Activated T-cell treated with anti-CD3 and anti-CD28 coated beads, Interleukin-2, amount 50 U/mL, for 72 hours (primary cell): ENCODE results near the gene ANXA4. TPM values are rescaled to one million over a fixed set of nuclear protein-coding genes. Genes with fewer than 3 reads are reported as not detected.
"Not testable (repeated sequence)": the region's sequence is repeated elsewhere in the genome, so short reads cannot be mapped to it uniquely, and the experiment has no call there.

Experiments used
- ATAC-seq, 2 donors: fragments of 150-1000 bp; cut with Tn5 transposase; replicated peaks in 1 of 2; 2 replicates each; pipeline ENCODE4 v1.10.0; 2021; ENCODE audit warnings: moderate library complexity in 2 of 2, mild to moderate bottlenecking in 1 of 2
- DNase-seq, 2 donors: peaks; one replicate each; pipeline ENCODE4 v3.0.0; 2021 to 2022; ENCODE audit warnings: mixed read lengths in 1 of 2
- H3K27ac Mint-ChIP-seq: one replicate; pipeline ENCODE4 v1.8.0; 2022; ENCODE audit warnings: mild to moderate bottlenecking, moderate library complexity, mixed read lengths
- H3K27me3 Mint-ChIP-seq: one replicate; pipeline ENCODE4 v1.8.0; 2022; ENCODE audit warnings: low read depth, mixed read lengths
- H3K36me3 Mint-ChIP-seq, 2 donors: one replicate each; pipeline ENCODE4 v1.8.0; 2022; ENCODE audit warnings: mixed read lengths in 2 of 2, mild to moderate bottlenecking in 1 of 2; ENCODE audit not compliant: insufficient read depth in 2 of 2
- H3K4me1 Mint-ChIP-seq: one replicate; pipeline ENCODE4 v1.8.0; 2022; ENCODE audit warnings: low read depth, mixed read lengths
- H3K4me3 Mint-ChIP-seq, 2 donors: one replicate each; pipeline ENCODE4 v1.8.0; 2022; ENCODE audit warnings: mild to moderate bottlenecking in 2 of 2, mixed read lengths in 2 of 2, moderate library complexity in 2 of 2
- H3K9me3 Mint-ChIP-seq, 2 donors: one replicate each; pipeline ENCODE4 v1.8.0; 2022; ENCODE audit warnings: mixed read lengths in 2 of 2
- total RNA-seq, 2 donors: library from RNA; stranded (reverse); gene quantifications; one replicate each; pipeline ENCODE4 v1.2.3, GENCODE V29; 2022

Gene ANXA4
- total RNA-seq, 2 donors from 2014 or later = 25.3 to 30.2 TPM

DNA sequence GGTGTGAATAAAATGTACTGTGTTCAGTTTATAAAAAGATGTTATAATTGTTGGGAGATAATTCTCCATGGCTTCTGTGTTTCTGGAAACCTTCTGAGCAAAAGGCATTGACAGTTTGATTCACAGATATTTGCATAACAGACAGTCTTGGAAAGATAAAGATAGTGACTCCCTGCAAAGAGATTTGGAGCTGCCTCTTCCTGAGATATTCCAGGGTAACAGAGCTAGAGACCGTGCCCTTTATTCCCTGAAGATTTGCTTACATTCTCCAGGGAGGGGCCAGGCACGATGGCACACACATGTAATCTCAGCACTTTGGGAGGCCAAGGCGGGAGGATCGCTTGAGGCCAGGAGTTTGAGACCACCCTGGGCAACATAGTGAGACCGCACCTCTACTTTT lies 12.2 kb upstream of the ANXA4 start:
- Mint-ChIP-seq H3K4me1 (peaks cover 2% of the 10 kb centered on the region), H3K4me3 (no peak overlapping the region), H3K36me3 (no peaks in the 10 kb centered on the region), H3K9me3 (no peaks in the 10 kb centered on the region), H3K27me3 (no peaks in the 10 kb centered on the region), H3K27ac (no peak overlapping the region)
- DNase-seq (no peak), ATAC-seq (no peak)

DNA sequence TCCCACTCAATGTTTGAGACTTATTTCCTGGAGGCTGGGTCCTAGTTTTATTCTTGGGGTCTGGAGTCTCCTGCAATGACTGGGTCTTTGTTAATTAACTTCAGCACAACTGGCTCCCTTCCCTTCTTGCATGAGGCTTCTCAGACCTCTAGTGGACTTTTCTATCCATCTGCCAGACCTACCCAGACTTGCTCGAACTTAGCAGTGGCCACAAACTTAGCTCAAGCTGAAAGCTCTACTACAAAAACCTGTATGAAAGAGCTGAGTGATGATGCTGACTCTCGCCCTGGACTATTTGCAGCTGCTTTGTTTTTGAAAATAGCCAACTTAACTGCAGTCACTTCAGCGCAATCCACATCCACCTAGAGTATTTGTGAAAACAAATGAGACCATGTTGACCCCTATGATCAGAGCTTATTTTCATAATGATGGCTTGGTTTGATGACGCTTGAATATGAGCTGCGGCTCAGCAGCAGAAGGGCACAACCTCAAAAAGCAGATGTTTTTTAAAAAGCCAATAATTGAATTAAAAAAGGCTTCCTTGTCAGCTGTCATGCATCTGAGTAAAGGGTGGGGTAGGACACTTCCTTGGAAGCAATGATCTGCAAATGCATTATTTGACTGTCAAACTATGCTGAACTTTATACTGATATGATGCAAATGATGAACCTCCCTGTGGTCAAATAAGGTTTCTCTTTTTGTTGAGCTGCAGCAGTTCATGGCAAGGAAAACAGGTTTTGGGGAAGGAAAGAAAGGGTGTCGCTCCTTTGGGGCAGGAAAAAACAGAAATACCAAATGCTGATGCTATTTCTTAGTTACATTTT lies 10.6 kb upstream of the ANXA4 start:
- no peaks in the 10 kb centered on the region for H3K36me3 Mint-ChIP-seq
- DNase-seq = no peak
- no peaks in the 10 kb centered on the region for H3K9me3 Mint-ChIP-seq
- no peak overlapping the region for H3K27ac Mint-ChIP-seq
- H3K27me3 Mint-ChIP-seq = no peaks in the 10 kb centered on the region
- no peak overlapping the region for H3K4me3 Mint-ChIP-seq
- H3K4me1 Mint-ChIP-seq = no peaks in the 10 kb centered on the region
- no peak for ATAC-seq

DNA sequence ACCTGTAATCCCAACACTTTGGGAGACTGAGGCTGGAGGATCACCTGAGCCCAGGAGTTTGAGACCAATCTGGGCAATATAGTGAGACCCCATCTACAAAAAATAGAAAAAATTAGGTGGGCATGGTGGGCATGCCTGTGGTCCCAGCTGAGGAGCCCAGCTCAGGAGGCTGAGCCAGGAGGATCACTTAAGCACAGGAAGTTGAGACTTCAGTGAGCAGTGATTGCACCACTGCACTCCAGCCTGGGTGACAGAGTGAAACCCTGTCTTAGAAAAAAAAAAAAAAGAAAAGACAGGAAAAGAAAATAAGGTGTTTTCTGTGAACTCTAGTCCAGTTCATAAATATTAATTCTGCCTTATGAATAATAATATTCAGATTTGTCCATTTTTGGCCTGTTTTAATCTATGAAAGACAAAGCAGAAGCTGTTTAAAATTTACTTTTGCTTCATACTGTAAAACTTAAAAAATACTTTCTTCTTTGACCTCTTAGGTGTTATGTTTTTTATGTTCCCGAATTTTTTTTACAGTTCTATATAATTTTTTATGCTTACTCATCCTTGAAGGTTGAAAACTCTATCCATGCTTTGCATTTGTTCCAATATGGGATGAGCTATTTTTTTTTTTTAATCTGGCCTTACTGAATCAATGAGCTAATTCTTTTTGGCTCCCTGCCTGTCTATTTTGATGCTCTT lies 8.4 kb upstream of the ANXA4 start:
- Mint-ChIP-seq H3K27me3 (no peaks in the 10 kb centered on the region), H3K4me3 (no peak overlapping the region), H3K36me3 (no peaks in the 10 kb centered on the region), H3K9me3 (no peaks in the 10 kb centered on the region), H3K27ac (no peak overlapping the region), H3K4me1 (no peaks in the 10 kb centered on the region)
- DNase-seq = no peak
- ATAC-seq = no peak

DNA sequence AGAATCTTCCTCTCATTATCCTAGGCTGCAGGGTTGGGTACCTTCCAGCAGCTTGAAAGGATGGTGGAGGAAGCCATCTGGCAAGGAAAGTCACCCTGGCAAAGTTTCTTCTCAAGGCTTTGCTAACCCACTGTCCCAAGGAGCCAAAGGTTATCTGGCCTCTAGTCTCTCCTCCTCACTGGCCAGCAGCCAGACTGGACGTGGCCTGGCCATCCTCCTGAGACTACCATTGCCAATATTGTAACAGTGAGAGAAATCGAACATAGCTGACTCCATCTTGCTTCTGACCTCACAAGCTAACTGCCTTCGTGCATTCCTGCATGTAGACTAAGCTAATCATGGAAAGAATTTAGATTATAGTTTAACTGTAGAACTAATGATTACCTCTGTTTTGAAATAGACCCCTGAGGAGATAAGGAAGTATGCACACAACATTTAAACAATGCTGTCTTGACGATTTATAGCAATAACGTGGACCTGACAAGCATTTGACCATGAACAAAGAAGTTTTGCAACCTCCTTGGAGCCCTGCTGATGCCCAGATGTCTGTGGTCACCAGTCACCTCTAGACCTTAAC lies 7.8 kb upstream of the ANXA4 start:
- ATAC-seq (no peak), DNase-seq (no peak)
- Mint-ChIP-seq H3K9me3 (no peaks in the 10 kb centered on the region), H3K27ac (no peak overlapping the region), H3K27me3 (no peaks in the 10 kb centered on the region), H3K4me1 (no peaks in the 10 kb centered on the region), H3K4me3 (no peak overlapping the region), H3K36me3 (no peaks in the 10 kb centered on the region)

DNA sequence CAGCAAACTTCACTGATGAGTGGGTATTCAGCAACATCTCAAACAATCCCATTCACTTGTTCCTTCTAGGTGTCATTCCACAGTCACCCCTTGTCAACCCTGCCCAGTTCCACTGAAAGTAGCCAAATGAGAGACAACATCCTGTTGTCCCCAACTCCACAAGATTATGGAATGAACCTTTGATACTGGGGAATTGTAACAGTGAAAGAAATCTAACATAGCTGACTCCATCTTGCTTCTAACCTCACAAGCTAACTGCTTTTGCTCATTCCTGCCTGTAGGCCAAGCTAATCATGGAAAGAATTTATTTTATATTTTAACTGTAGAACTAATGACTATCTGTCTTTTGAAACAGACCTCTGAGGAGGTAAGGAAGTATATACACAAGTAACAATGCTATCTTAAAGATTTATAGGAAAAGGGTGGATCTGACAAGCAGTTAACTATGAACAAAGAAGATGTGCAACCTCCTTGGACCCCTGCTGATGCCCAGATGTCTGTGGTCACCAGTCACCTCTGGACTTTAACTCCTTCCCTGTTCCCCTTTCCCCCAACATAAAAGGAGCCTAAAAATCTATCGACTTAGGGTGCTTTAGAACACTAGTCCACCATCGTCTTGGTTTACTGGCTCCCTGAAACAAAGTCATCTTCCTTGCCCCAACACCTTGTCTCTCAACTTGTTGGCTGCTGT lies 6.9 kb upstream of the ANXA4 start:
- no peak for DNase-seq
- Mint-ChIP-seq H3K4me3 (no peak overlapping the region), H3K27me3 (no peaks in the 10 kb centered on the region), H3K9me3 (no peaks in the 10 kb centered on the region), H3K27ac (no peak overlapping the region), H3K36me3 (no peaks in the 10 kb centered on the region), H3K4me1 (no peaks in the 10 kb centered on the region)
- ATAC-seq = no peak

DNA sequence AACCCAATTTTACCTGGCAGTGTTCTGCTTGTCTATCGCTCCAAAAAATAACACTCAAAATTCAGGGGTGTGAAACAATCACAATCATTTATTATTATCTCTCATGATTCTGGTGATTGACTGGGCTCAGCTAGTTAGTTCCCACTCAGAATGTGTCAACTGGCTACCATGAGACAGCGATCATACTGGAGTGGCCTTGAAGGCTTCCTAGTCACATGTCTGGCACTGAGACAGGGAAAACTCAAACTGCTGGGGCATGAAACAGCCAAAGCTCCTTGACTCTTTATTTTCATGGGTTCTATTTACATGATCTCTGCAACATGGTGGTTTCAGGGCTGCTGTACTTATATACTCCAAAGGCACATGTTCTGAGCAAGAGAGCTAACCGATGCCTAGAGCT lies 6.2 kb upstream of the ANXA4 start:
- no peaks in the 10 kb centered on the region for H3K4me1 Mint-ChIP-seq
- ATAC-seq (no peak), DNase-seq (no peak)
- H3K36me3 Mint-ChIP-seq = no peaks in the 10 kb centered on the region
- no peaks in the 10 kb centered on the region for H3K9me3 Mint-ChIP-seq
- H3K27me3 Mint-ChIP-seq = no peaks in the 10 kb centered on the region
- no peak overlapping the region for H3K27ac Mint-ChIP-seq
- H3K4me3 Mint-ChIP-seq = no peak overlapping the region

DNA sequence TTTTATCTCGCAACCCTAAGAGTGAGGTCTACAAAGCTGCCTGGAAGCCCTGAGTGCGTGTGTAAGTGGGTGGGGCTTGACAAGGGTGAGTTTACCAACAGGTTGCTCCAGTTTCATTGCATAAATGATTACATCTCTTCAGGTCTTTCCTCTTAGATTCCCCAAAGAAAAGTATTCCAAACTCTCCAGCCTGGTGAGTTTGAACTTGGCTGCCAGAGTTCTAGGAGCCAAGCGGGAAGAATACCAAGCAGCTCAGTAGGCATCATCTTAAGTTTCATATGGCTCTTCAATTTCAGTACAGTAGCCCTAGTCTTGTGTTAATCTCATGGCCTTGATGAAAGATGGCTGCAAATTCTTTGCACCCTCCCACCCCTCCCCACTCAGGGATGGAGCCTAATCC lies 3.8 kb upstream of the ANXA4 start:
- H3K4me3 Mint-ChIP-seq, H3K27ac Mint-ChIP-seq, DNase-seq, H3K27me3 Mint-ChIP-seq, H3K36me3 Mint-ChIP-seq, ATAC-seq, H3K9me3 Mint-ChIP-seq: not testable (repeated sequence)
- peaks cover 16% of the 10 kb centered on the region for H3K4me1 Mint-ChIP-seq

DNA sequence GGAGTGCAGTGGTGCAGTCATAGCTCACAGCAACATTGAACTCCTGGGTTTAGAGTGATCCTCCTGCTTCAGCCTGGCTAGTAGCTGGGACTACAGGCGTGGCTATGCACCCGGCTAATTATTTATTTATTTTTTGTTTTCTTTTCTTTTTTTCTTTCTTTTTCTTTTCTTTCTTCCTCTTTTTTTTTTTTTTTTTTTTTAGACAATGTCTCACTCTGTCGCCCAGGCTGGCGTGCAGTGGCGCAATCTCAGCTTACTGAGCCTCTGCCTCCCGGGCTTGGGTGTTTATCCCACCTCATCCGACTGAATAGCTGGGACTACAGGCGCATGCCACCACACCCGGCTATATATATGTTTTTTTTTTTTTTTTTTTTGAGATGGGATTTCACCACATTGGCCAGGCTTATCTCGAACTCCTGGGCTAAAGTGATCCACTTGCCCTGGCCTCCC lies 1.4 kb upstream of the ANXA4 start:
- Mint-ChIP-seq H3K4me1 (peaks cover 22% of the 10 kb centered on the region), H3K9me3 (no peaks in the 10 kb centered on the region), H3K27ac (no peak overlapping the region), H3K36me3 (peaks cover 0 to 4% of the 10 kb centered on the region in 2 donors), H3K4me3 (peak overlapping the region; percentile 97 to 98), H3K27me3 (peaks cover 9% of the 10 kb centered on the region)
- DNase-seq = no peak
- ATAC-seq = no peak

DNA sequence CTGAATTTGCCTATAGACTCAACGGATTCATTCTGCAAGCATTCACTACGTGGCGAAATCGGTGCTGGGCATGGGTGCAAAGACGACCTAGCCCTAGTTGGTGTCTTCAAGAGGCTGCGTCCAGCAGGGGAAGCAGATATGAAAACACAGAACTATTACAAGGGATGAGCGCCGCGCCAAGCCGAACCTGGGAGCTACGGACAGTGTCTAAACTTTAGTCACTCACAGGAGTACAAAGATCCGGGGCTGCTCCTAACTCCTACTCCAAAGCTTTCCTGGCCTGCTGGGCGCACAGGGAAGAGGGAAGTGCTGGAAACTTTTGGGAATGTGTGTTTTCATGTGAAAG lies 732 bp upstream of the ANXA4 start:
- DNase-seq (peak; percentile 25 to 32), ATAC-seq (peak; percentile 32 to 37)
- peaks cover 22% of the 10 kb centered on the region for H3K4me1 Mint-ChIP-seq
- H3K27ac Mint-ChIP-seq = peak overlapping the region; percentile 99
- no peaks in the 10 kb centered on the region for H3K9me3 Mint-ChIP-seq
- H3K27me3 Mint-ChIP-seq = peaks cover 9% of the 10 kb centered on the region
- peak overlapping the region; percentile 97 to 98 for H3K4me3 Mint-ChIP-seq
- H3K36me3 Mint-ChIP-seq = peaks cover 0 to 4% of the 10 kb centered on the region in 2 donors

DNA sequence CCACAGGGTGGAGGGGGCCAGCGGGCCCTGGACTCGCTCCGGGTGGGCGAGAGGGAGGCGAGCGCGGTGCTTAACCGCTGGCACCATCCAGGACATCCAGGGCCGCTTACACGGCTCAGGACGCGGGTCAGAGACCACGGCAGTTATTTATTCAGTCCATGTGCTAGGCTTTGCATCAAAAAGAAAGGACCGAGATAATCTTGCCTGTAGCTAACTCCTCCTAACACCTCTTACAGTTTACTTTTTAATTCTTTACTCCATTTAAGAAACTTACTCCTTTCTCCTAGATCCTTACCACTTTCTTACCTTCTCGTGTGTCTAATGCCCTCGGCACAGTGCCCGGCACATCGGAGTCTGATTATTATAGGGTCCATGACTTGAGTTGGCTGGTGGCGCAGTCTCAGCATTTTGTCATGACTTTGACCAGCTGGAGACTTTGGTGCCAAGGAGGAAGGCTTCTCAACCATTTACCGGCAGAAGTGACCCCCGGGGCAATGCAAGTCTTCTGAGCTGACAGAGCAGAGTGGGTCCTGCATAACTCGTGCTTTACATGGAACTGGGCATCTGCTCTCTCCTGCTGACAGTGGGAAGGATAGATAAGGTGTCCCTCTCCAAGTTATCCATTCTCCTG lies 503 bp downstream of the ANXA4 start:
- peak overlapping the region; percentile 97 to 98 for H3K4me3 Mint-ChIP-seq
- peak overlapping the region; percentile 92 for H3K27ac Mint-ChIP-seq
- ATAC-seq (peak; percentile 58 to 64), DNase-seq (no peak)
- peaks cover 9% of the 10 kb centered on the region for H3K27me3 Mint-ChIP-seq
- no peaks in the 10 kb centered on the region for H3K9me3 Mint-ChIP-seq
- H3K4me1 Mint-ChIP-seq = peaks cover 22% of the 10 kb centered on the region
- peaks cover 0 to 4% of the 10 kb centered on the region in 2 donors for H3K36me3 Mint-ChIP-seq

DNA sequence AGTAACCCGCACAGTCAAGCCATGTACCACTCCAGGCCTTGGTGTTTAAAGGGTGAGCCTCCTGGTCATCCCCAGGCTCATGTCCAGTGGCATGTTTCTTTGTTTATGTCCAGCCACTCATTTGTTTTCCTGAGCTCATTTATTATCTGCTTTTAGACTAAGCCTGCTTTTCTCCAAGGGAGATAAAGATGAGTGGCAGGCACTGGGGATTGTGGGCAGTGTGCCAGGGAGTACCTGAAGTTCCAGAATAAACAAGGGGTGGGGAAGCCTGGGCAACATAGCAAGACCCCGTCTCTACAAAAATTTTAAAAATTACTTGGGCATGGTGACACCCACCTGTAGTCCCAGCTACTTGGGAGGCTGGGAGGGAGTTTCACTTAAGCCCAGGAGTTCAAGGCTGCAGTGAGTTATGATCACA lies 1.9 kb downstream of the ANXA4 start:
- Mint-ChIP-seq H3K27me3 (peaks cover 9% of the 10 kb centered on the region), H3K27ac (no peak overlapping the region), H3K9me3 (no peaks in the 10 kb centered on the region), H3K4me3 (no peak overlapping the region), H3K36me3 (peaks cover 0 to 4% of the 10 kb centered on the region in 2 donors), H3K4me1 (peaks cover 22% of the 10 kb centered on the region)
- no peak for DNase-seq
- no peak for ATAC-seq

DNA sequence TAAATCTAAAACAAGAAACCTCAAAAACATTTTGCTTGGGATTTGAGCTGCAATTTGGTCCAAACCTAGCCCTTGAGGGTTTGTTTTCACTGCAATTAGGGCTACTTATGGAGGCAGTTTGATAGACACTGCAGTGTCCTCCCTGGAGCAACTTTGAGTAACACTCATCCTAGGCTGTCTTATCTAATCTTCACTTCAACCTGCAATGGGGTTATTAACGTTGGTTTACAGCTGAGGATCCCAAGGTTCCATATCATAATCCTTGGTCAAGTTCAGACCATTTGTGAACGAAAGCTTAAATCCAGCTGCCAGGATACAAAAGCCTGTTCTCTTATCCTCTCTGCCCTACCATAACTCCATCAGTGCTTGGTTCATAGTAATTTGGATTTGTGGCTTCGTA lies 2.5 kb downstream of the ANXA4 start:
- ATAC-seq (no peak), DNase-seq (no peak)
- Mint-ChIP-seq H3K9me3 (no peaks in the 10 kb centered on the region), H3K27me3 (peaks cover 9% of the 10 kb centered on the region), H3K4me1 (peaks cover 22% of the 10 kb centered on the region), H3K36me3 (peaks cover 0 to 4% of the 10 kb centered on the region in 2 donors), H3K27ac (no peak overlapping the region), H3K4me3 (no peak overlapping the region)
